HPDE6-E6E7 (cell line): Measurements from ENCODE around the gene ZFX.
"Not testable (repeated sequence)": the region's sequence is repeated elsewhere in the genome, so short reads cannot be mapped to it uniquely, and the experiment has no call there.

ENCODE experiments used
- DNase-seq: peaks from one replicate; pipeline ENCODE4 v3.0.0; 2011; ENCODE audit warnings: missing footprints; ENCODE audit errors: extremely low spot score

Gene ZFX

GRCh38 chrX:24151513-24151912 lies 2.0 kb downstream of the ZFX start:
- no peak for DNase-seq

GRCh38 chrX:24153178-24153795 lies 3.8 kb downstream of the ZFX start:
- DNase-seq, result no peak

- no peak for DNase-seq
Observed at GRCh38 chrX:24153796-24154189, 4.3 kb downstream of the ZFX start.

GRCh38 chrX:24154490-24155034 lies 5.0 kb downstream of the ZFX start:
- DNase-seq, result no peak

GRCh38 chrX:24155747-24156146 lies 6.2 kb downstream of the ZFX start:
- not testable (repeated sequence) for DNase-seq

- no peak for DNase-seq
Observed at GRCh38 chrX:24156177-24156576, 6.6 kb downstream of the ZFX start.

GRCh38 chrX:24158881-24159280 lies 9.4 kb downstream of the ZFX start:
- no peak for DNase-seq

- DNase-seq, result no peak
Observed at GRCh38 chrX:24166078-24166477, 16.5 kb downstream of the ZFX start.

GRCh38 chrX:24167719-24168472 lies 18.4 kb downstream of the ZFX start:
- DNase-seq, result no peak

GRCh38 chrX:24168807-24169206 lies 19.3 kb downstream of the ZFX start:
- no peak for DNase-seq

GRCh38 chrX:24169211-24169610 lies 19.7 kb downstream of the ZFX start:
- DNase-seq, result no peak

GRCh38 chrX:24173115-24173847 lies 23.8 kb downstream of the ZFX start:
- DNase-seq, result no peak

- no peak for DNase-seq
Observed at GRCh38 chrX:24175276-24175675, 25.7 kb downstream of the ZFX start.

- DNase-seq, result no peak
Observed at GRCh38 chrX:24178441-24178840, 28.9 kb downstream of the ZFX start.

- no peak for DNase-seq
Observed at GRCh38 chrX:24184018-24184417, 34.5 kb downstream of the ZFX start.

- no peak for DNase-seq
Observed at GRCh38 chrX:24186483-24186882, 37.0 kb downstream of the ZFX start.

- DNase-seq, result no peak
Observed at GRCh38 chrX:24186986-24187385, 37.5 kb downstream of the ZFX start.

- DNase-seq, result no peak
Observed at GRCh38 chrX:24189490-24189889, 40.0 kb downstream of the ZFX start.

GRCh38 chrX:24190500-24191156 lies 41.1 kb downstream of the ZFX start:
- no peak for DNase-seq

GRCh38 chrX:24196509-24196908 lies 47.0 kb downstream of the ZFX start:
- no peak for DNase-seq

GRCh38 chrX:24198101-24198500 lies 48.6 kb downstream of the ZFX start:
- DNase-seq, result no peak

GRCh38 chrX:24200133-24200532 lies 50.6 kb downstream of the ZFX start:
- no peak for DNase-seq
